ENCODE measurements around the gene RGL3.

Gene RGL3

GRCh38 chr19:11373885-11374432, 45.2 kb downstream of the RGL3 start:
- TF ChIP-seq GATA3 (IDR thresholded peaks at IDR 0.05; ENCODE audit: low read depth, low read length) (no peak), GATA2 (IDR thresholded peaks at IDR 0.05; ENCODE audit: low read depth, low read length) (no peak)

GRCh38 chr19:11373166-11373884, 45.8 kb downstream of the RGL3 start:
- TF ChIP-seq GATA3 (IDR thresholded peaks at IDR 0.05; ENCODE audit: low read depth, low read length) (no peak), GATA2 (IDR thresholded peaks at IDR 0.05; ENCODE audit: low read depth, low read length) (no peak)

- no peak for TF ChIP-seq GATA3 (IDR thresholded peaks at IDR 0.05; ENCODE audit: low read depth, low read length)
Measured at GRCh38 chr19:11370744-11371143, 48.4 kb downstream of the RGL3 start.

- TF ChIP-seq GATA3 (IDR thresholded peaks at IDR 0.05; ENCODE audit: low read depth, low read length) = no peak
Measured at GRCh38 chr19:11367528-11367927, 51.6 kb downstream of the RGL3 start.

GRCh38 chr19:11365557-11366117, 53.5 kb downstream of the RGL3 start:
- TF ChIP-seq GATA2 (IDR thresholded peaks at IDR 0.05; ENCODE audit: low read depth, low read length) = no peak
- no peak for TF ChIP-seq GATA3 (IDR thresholded peaks at IDR 0.05; ENCODE audit: low read depth, low read length)

GRCh38 chr19:11364935-11365334, 54.2 kb downstream of the RGL3 start:
- no peak for TF ChIP-seq GATA3 (IDR thresholded peaks at IDR 0.05; ENCODE audit: low read depth, low read length)
- no peak for TF ChIP-seq GATA2 (IDR thresholded peaks at IDR 0.05; ENCODE audit: low read depth, low read length)

GRCh38 chr19:11364296-11364904, 54.7 kb downstream of the RGL3 start:
- TF ChIP-seq GATA2 (IDR thresholded peaks at IDR 0.05; ENCODE audit: low read depth, low read length) (no peak), GATA3 (IDR thresholded peaks at IDR 0.05; ENCODE audit: low read depth, low read length) (no peak)

GRCh38 chr19:11363881-11364280, 55.2 kb downstream of the RGL3 start:
- TF ChIP-seq GATA3 (IDR thresholded peaks at IDR 0.05; ENCODE audit: low read depth, low read length) = no peak
- no peak for TF ChIP-seq GATA2 (IDR thresholded peaks at IDR 0.05; ENCODE audit: low read depth, low read length)

GRCh38 chr19:11361771-11362731, 57.1 kb downstream of the RGL3 start:
- no peak for TF ChIP-seq GATA3 (IDR thresholded peaks at IDR 0.05; ENCODE audit: low read depth, low read length)
- no peak for TF ChIP-seq GATA2 (IDR thresholded peaks at IDR 0.05; ENCODE audit: low read depth, low read length)

- TF ChIP-seq GATA3 (IDR thresholded peaks at IDR 0.05; ENCODE audit: low read depth, low read length) = no peak
- no peak for TF ChIP-seq GATA2 (IDR thresholded peaks at IDR 0.05; ENCODE audit: low read depth, low read length)
Measured at GRCh38 chr19:11361037-11361770, 57.9 kb downstream of the RGL3 start.

GRCh38 chr19:11359421-11359820, 59.7 kb downstream of the RGL3 start:
- no peak for TF ChIP-seq GATA2 (IDR thresholded peaks at IDR 0.05; ENCODE audit: low read depth, low read length)
- TF ChIP-seq GATA3 (IDR thresholded peaks at IDR 0.05; ENCODE audit: low read depth, low read length) = no peak

GRCh38 chr19:11356676-11357550, 62.2 kb downstream of the RGL3 start:
- TF ChIP-seq GATA2 (IDR thresholded peaks at IDR 0.05; ENCODE audit: low read depth, low read length) (no peak), GATA3 (IDR thresholded peaks at IDR 0.05; ENCODE audit: low read depth, low read length) (no peak)

GRCh38 chr19:11356074-11356397, 63.1 kb downstream of the RGL3 start:
- TF ChIP-seq GATA3 (IDR thresholded peaks at IDR 0.05; ENCODE audit: low read depth, low read length) (no peak), GATA2 (IDR thresholded peaks at IDR 0.05; ENCODE audit: low read depth, low read length) (no peak)

All from SH-SY5Y (cell line).